ENCODE measurements around the gene ACOX2.

Gene ACOX2

GRCh38 chr3:58567251-58567515 lies 30.2 kb upstream of the ACOX2 start:
- Histone ChIP-seq H3K9ac (ENCODE audit: low read length in 5 of 5) (no peak overlapping the region), H3K4me3 (ENCODE audit: low read depth in 1 of 5, low read length in 5 of 5) (no peak overlapping the region), H3K9me3 (ENCODE audit: control insufficient read depth in 5 of 5, low read length in 5 of 5) (peaks cover 0 to 2% (median 0%) of the 10 kb centered on the region in 5 donors), H3K36me3 (ENCODE audit: control insufficient read depth in 5 of 5, insufficient read depth in 5 of 5, low read length in 5 of 5) (peaks cover 0 to 24% (median 13%) of the 10 kb centered on the region in 5 donors), H3K27me3 (ENCODE audit: control insufficient read depth in 5 of 5, insufficient read depth in 4 of 5, low read length in 5 of 5) (no peaks in the 10 kb centered on the region), H3K27ac (ENCODE audit: low read depth, low read length) (no peak overlapping the region), H3K4me1 (ENCODE audit: control insufficient read depth in 5 of 5, insufficient read depth in 5 of 5, low read length in 5 of 5) (peaks cover 0 to 3% (median 0%) of the 10 kb centered on the region in 5 donors)

- Histone ChIP-seq H3K27ac (ENCODE audit: low read depth, low read length) (no peak overlapping the region), H3K27me3 (ENCODE audit: control insufficient read depth in 5 of 5, insufficient read depth in 4 of 5, low read length in 5 of 5) (no peaks in the 10 kb centered on the region), H3K4me1 (ENCODE audit: control insufficient read depth in 5 of 5, insufficient read depth in 5 of 5, low read length in 5 of 5) (peaks cover 0 to 3% (median 0%) of the 10 kb centered on the region in 5 donors), H3K9ac (ENCODE audit: low read length in 5 of 5) (no peak overlapping the region), H3K36me3 (ENCODE audit: control insufficient read depth in 5 of 5, insufficient read depth in 5 of 5, low read length in 5 of 5) (peaks cover 0 to 24% (median 13%) of the 10 kb centered on the region in 5 donors), H3K9me3 (ENCODE audit: control insufficient read depth in 5 of 5, low read length in 5 of 5) (peaks cover 0 to 2% (median 0%) of the 10 kb centered on the region in 5 donors), H3K4me3 (ENCODE audit: low read depth in 1 of 5, low read length in 5 of 5) (no peak overlapping the region)
These were observed 29.6 kb upstream of the ACOX2 start for GRCh38 chr3:58566398-58567250.

- Histone ChIP-seq H3K9ac (ENCODE audit: low read length in 5 of 5) (no peak overlapping the region), H3K27ac (ENCODE audit: low read depth, low read length) (no peak overlapping the region), H3K4me1 (ENCODE audit: control insufficient read depth in 5 of 5, insufficient read depth in 5 of 5, low read length in 5 of 5) (peaks cover 0 to 3% (median 0%) of the 10 kb centered on the region in 5 donors), H3K9me3 (ENCODE audit: control insufficient read depth in 5 of 5, low read length in 5 of 5) (peaks cover 0 to 2% (median 0%) of the 10 kb centered on the region in 5 donors), H3K36me3 (ENCODE audit: control insufficient read depth in 5 of 5, insufficient read depth in 5 of 5, low read length in 5 of 5) (peaks cover 0 to 24% (median 13%) of the 10 kb centered on the region in 5 donors), H3K4me3 (ENCODE audit: low read depth in 1 of 5, low read length in 5 of 5) (no peak overlapping the region), H3K27me3 (ENCODE audit: control insufficient read depth in 5 of 5, insufficient read depth in 4 of 5, low read length in 5 of 5) (no peaks in the 10 kb centered on the region)
These were observed 28.8 kb upstream of the ACOX2 start for GRCh38 chr3:58565621-58566397.

GRCh38 chr3:58564456-58565160 lies 27.6 kb upstream of the ACOX2 start:
- H3K36me3 ChIP-seq (ENCODE audit: control insufficient read depth in 5 of 5, insufficient read depth in 5 of 5, low read length in 5 of 5): peaks cover 0 to 24% (median 13%) of the 10 kb centered on the region in 5 donors
- no peaks in the 10 kb centered on the region for H3K27me3 ChIP-seq (ENCODE audit: control insufficient read depth in 5 of 5, insufficient read depth in 4 of 5, low read length in 5 of 5)
- H3K4me3 ChIP-seq (ENCODE audit: low read depth in 1 of 5, low read length in 5 of 5): no peak overlapping the region
- no peak overlapping the region for H3K27ac ChIP-seq (ENCODE audit: low read depth, low read length)
- H3K4me1 ChIP-seq (ENCODE audit: control insufficient read depth in 5 of 5, insufficient read depth in 5 of 5, low read length in 5 of 5): peaks cover 0 to 3% (median 0%) of the 10 kb centered on the region in 5 donors
- no peak overlapping the region for H3K9ac ChIP-seq (ENCODE audit: low read length in 5 of 5)
- H3K9me3 ChIP-seq (ENCODE audit: control insufficient read depth in 5 of 5, low read length in 5 of 5): peaks cover 0 to 2% (median 0%) of the 10 kb centered on the region in 5 donors

- no peaks in the 10 kb centered on the region for H3K27me3 ChIP-seq (ENCODE audit: control insufficient read depth in 5 of 5, insufficient read depth in 4 of 5, low read length in 5 of 5)
- no peak overlapping the region for H3K4me3 ChIP-seq (ENCODE audit: low read depth in 1 of 5, low read length in 5 of 5)
- H3K9ac ChIP-seq (ENCODE audit: low read length in 5 of 5): no peak overlapping the region
- H3K36me3 ChIP-seq (ENCODE audit: control insufficient read depth in 5 of 5, insufficient read depth in 5 of 5, low read length in 5 of 5): peaks cover 0 to 24% (median 13%) of the 10 kb centered on the region in 5 donors
- no peak overlapping the region for H3K27ac ChIP-seq (ENCODE audit: low read depth, low read length)
- peaks cover 0 to 3% (median 0%) of the 10 kb centered on the region in 5 donors for H3K4me1 ChIP-seq (ENCODE audit: control insufficient read depth in 5 of 5, insufficient read depth in 5 of 5, low read length in 5 of 5)
- peaks cover 0 to 2% (median 0%) of the 10 kb centered on the region in 5 donors for H3K9me3 ChIP-seq (ENCODE audit: control insufficient read depth in 5 of 5, low read length in 5 of 5)
These were observed 27.1 kb upstream of the ACOX2 start for GRCh38 chr3:58564054-58564453.

GRCh38 chr3:58563386-58564035 lies 26.5 kb upstream of the ACOX2 start:
- H3K4me3 ChIP-seq (ENCODE audit: low read depth in 1 of 5, low read length in 5 of 5): no peak overlapping the region
- H3K27me3 ChIP-seq (ENCODE audit: control insufficient read depth in 5 of 5, insufficient read depth in 4 of 5, low read length in 5 of 5): no peaks in the 10 kb centered on the region
- H3K9ac ChIP-seq (ENCODE audit: low read length in 5 of 5): no peak overlapping the region
- H3K9me3 ChIP-seq (ENCODE audit: control insufficient read depth in 5 of 5, low read length in 5 of 5): peaks cover 0 to 2% (median 0%) of the 10 kb centered on the region in 5 donors
- peaks cover 0 to 24% (median 13%) of the 10 kb centered on the region in 5 donors for H3K36me3 ChIP-seq (ENCODE audit: control insufficient read depth in 5 of 5, insufficient read depth in 5 of 5, low read length in 5 of 5)
- H3K4me1 ChIP-seq (ENCODE audit: control insufficient read depth in 5 of 5, insufficient read depth in 5 of 5, low read length in 5 of 5): no peaks in the 10 kb centered on the region
- no peak overlapping the region for H3K27ac ChIP-seq (ENCODE audit: low read depth, low read length)

GRCh38 chr3:58562498-58562897 lies 25.5 kb upstream of the ACOX2 start:
- peaks cover 0 to 4% (median 2%) of the 10 kb centered on the region in 5 donors for H3K4me1 ChIP-seq (ENCODE audit: control insufficient read depth in 5 of 5, insufficient read depth in 5 of 5, low read length in 5 of 5)
- peaks cover 0 to 2% (median 0%) of the 10 kb centered on the region in 5 donors for H3K9me3 ChIP-seq (ENCODE audit: control insufficient read depth in 5 of 5, low read length in 5 of 5)
- H3K27me3 ChIP-seq (ENCODE audit: control insufficient read depth in 5 of 5, insufficient read depth in 4 of 5, low read length in 5 of 5): no peaks in the 10 kb centered on the region
- H3K27ac ChIP-seq (ENCODE audit: low read depth, low read length): no peak overlapping the region
- H3K9ac ChIP-seq (ENCODE audit: low read length in 5 of 5): no peak overlapping the region
- peaks cover 0 to 24% (median 13%) of the 10 kb centered on the region in 5 donors for H3K36me3 ChIP-seq (ENCODE audit: control insufficient read depth in 5 of 5, insufficient read depth in 5 of 5, low read length in 5 of 5)
- no peak overlapping the region for H3K4me3 ChIP-seq (ENCODE audit: low read depth in 1 of 5, low read length in 5 of 5)

GRCh38 chr3:58560771-58561311 lies 23.9 kb upstream of the ACOX2 start:
- no peak overlapping the region for H3K9ac ChIP-seq (ENCODE audit: low read length in 5 of 5)
- H3K9me3 ChIP-seq (ENCODE audit: control insufficient read depth in 5 of 5, low read length in 5 of 5): peaks cover 0 to 2% (median 0%) of the 10 kb centered on the region in 5 donors
- H3K36me3 ChIP-seq (ENCODE audit: control insufficient read depth in 5 of 5, insufficient read depth in 5 of 5, low read length in 5 of 5): peaks cover 0 to 11% (median 4%) of the 10 kb centered on the region in 5 donors
- no peaks in the 10 kb centered on the region for H3K27me3 ChIP-seq (ENCODE audit: control insufficient read depth in 5 of 5, insufficient read depth in 4 of 5, low read length in 5 of 5)
- no peak overlapping the region for H3K27ac ChIP-seq (ENCODE audit: low read depth, low read length)
- peaks cover 2 to 13% (median 12%) of the 10 kb centered on the region in 5 donors for H3K4me1 ChIP-seq (ENCODE audit: control insufficient read depth in 5 of 5, insufficient read depth in 5 of 5, low read length in 5 of 5)
- no peak overlapping the region for H3K4me3 ChIP-seq (ENCODE audit: low read depth in 1 of 5, low read length in 5 of 5)

GRCh38 chr3:58559586-58559985 lies 22.6 kb upstream of the ACOX2 start:
- H3K9me3 ChIP-seq (ENCODE audit: control insufficient read depth in 5 of 5, low read length in 5 of 5): peaks cover 0 to 2% (median 0%) of the 10 kb centered on the region in 5 donors
- H3K4me1 ChIP-seq (ENCODE audit: control insufficient read depth in 5 of 5, insufficient read depth in 5 of 5, low read length in 5 of 5): peaks cover 2 to 13% (median 12%) of the 10 kb centered on the region in 5 donors
- no peak overlapping the region for H3K4me3 ChIP-seq (ENCODE audit: low read depth in 1 of 5, low read length in 5 of 5)
- no peak overlapping the region for H3K9ac ChIP-seq (ENCODE audit: low read length in 5 of 5)
- H3K27ac ChIP-seq (ENCODE audit: low read depth, low read length): no peak overlapping the region
- H3K36me3 ChIP-seq (ENCODE audit: control insufficient read depth in 5 of 5, insufficient read depth in 5 of 5, low read length in 5 of 5): peaks cover 0 to 5% (median 1%) of the 10 kb centered on the region in 5 donors
- no peaks in the 10 kb centered on the region for H3K27me3 ChIP-seq (ENCODE audit: control insufficient read depth in 5 of 5, insufficient read depth in 4 of 5, low read length in 5 of 5)

Measured in subcutaneous abdominal adipose tissue (tissue), 5 donors.